Heart left ventricle (tissue), 13 donors: ENCODE results near the gene ZBTB38.

ENCODE experiments used
- CTCF ChIP-seq, 12 donors: fragments of 200-600 bp; sonication (generic) in 4 of 12; IDR thresholded peaks; one replicate each; pipeline versions ENCODE4 v1.5.0 to v1.8.0; 2018 to 2022; ENCODE audit warnings: antibody characterized with exemption in 12 of 12, mild to moderate bottlenecking in 5 of 12
- POLR2A ChIP-seq, 2 donors: fragments of 450-650 bp; IDR thresholded peaks; one replicate each; pipeline ENCODE4 v1.6.1; 2017; ENCODE audit warnings: antibody characterized with exemption in 2 of 2, mild to moderate bottlenecking in 2 of 2, moderate library complexity in 2 of 2
- donor health status: ischemic (EF 13 %, LVEDD 7.1; RV severe dilation, severe dysfunction).
- donor health status: DM: no; HTN: yes; CAD: no.
- donor health status: DM: no; HTN: no; CAD: no.
- donor health status: ischemic (EF 25% LVEDD 6.9; RV normal size, moderate dysfunction).
- donor health status: ischemic (EF 25% LVEDD 5.7; RV mildly dilated, moderate dysfunction).
- donor health status: ischemic (EF 35%, LVEDD 5.7; RV mildly dilated, moderate dysfunction).
- donor health status: nonischemic (EF 11% LVEDD 7.7; RV severe dilation, severe dysfunction).
- donor health status: DM: yes; HTN: yes; CAD: no.
- donor health status: PGD.
- donor health status: ischemic (EF 29% LVEDD 5.4; RV normal size, mild dysfunction).
- donor health status: nonischemic (EF 23%, LVEDD 6.1; RV moderate dilation, normal function).

GRCh38 chr3:141368062-141368924 is at the start of gene ZBTB38:
- TF ChIP-seq POLR2A (IDR thresholded peaks at IDR 0.05) (peak in 1 of 2 donors; percentile 88), CTCF (IDR thresholded peaks at IDR 0.05) (no peak)
